IPS-NIHi7 (cell line): Measurements from ENCODE around the gene TRDN.
A peak's percentile ranks its signal among the peaks of the same experiment; 100 is the strongest.
"Not testable (repeated sequence)": the region's sequence is repeated elsewhere in the genome, so short reads cannot be mapped to it uniquely, and the experiment has no call there.

Source experiments
- DNase-seq: peaks from one replicate; pipeline ENCODE4 v3.0.0; 2012; ENCODE audit warnings: mixed read lengths; ENCODE audit errors: extremely low spot score

The TRDN gene

GRCh38 chr6:123295181-123295580 lies 341.6 kb downstream of the TRDN start:
- DNase-seq: no peak

GRCh38 chr6:123288649-123289048 lies 348.1 kb downstream of the TRDN start:
- DNase-seq: no peak

- peak; percentile 37 for DNase-seq
These were observed 360.2 kb downstream of the TRDN start for GRCh38 chr6:123276546-123276980.

GRCh38 chr6:123263981-123264380 lies 372.8 kb downstream of the TRDN start:
- no peak for DNase-seq

GRCh38 chr6:123240626-123241025 lies 396.1 kb downstream of the TRDN start:
- no peak for DNase-seq

GRCh38 chr6:123233336-123233735 lies 403.4 kb downstream of the TRDN start:
- DNase-seq: no peak

- not testable (repeated sequence) for DNase-seq
These were observed 409.0 kb downstream of the TRDN start for GRCh38 chr6:123227789-123228188.

GRCh38 chr6:123226398-123226797 lies 410.4 kb downstream of the TRDN start:
- DNase-seq: no peak

GRCh38 chr6:123224077-123224476 lies 412.7 kb downstream of the TRDN start:
- no peak for DNase-seq

- no peak for DNase-seq
These were observed 413.3 kb downstream of the TRDN start for GRCh38 chr6:123223461-123223860.

- DNase-seq: no peak
These were observed 421.5 kb downstream of the TRDN start for GRCh38 chr6:123215211-123215610.

- DNase-seq: no peak
These were observed 422.3 kb downstream of the TRDN start for GRCh38 chr6:123214433-123214832.

- DNase-seq: no peak
These were observed 422.8 kb downstream of the TRDN start for GRCh38 chr6:123213921-123214320.

GRCh38 chr6:123211777-123212545 lies 424.8 kb downstream of the TRDN start:
- DNase-seq: no peak

GRCh38 chr6:123210645-123211044 lies 426.1 kb downstream of the TRDN start:
- DNase-seq: no peak

GRCh38 chr6:123207967-123208510 lies 428.7 kb downstream of the TRDN start:
- no peak for DNase-seq

- DNase-seq: peak; percentile 61
These were observed 432.8 kb downstream of the TRDN start for GRCh38 chr6:123203928-123204327.

- no peak for DNase-seq
These were observed 434.8 kb downstream of the TRDN start for GRCh38 chr6:123201869-123202372.

GRCh38 chr6:123193298-123193697 lies 443.5 kb downstream of the TRDN start:
- no peak for DNase-seq

- DNase-seq: no peak
These were observed 446.9 kb downstream of the TRDN start for GRCh38 chr6:123189816-123190215.

GRCh38 chr6:123182998-123183397 lies 453.8 kb downstream of the TRDN start:
- DNase-seq: no peak

- no peak for DNase-seq
These were observed 460.0 kb downstream of the TRDN start for GRCh38 chr6:123176706-123177105.
